IMR-90 (cell line): ENCODE measurements around the gene NOTCH2. TPM values are rescaled to one million over a fixed set of nuclear protein-coding genes. Genes with fewer than 3 reads are reported as not detected.

Source experiments
- ATAC-seq: fragments of 200-7000 bp; cut with Tn5 transposase; 2 replicates; pipeline ENCODE4 v1.9.1; 2020; ENCODE audit warnings: low read depth, mild to moderate bottlenecking, moderate library complexity
- BruUV-seq: library from RNA; stranded (reverse); fragments of 400-500 nt; replicated peaks from 2 replicates; lab custom pipeline; 2021; lab: Mats Ljungman, UMichigan
- CTCF ChIA-PET: fragments of 300-600 bp; formaldehyde crosslinking; extraction: SDS; loops from one replicate; lab custom pipeline; 2021; ENCODE audit warnings: antibody characterized with exemption; lab: Yijun Ruan, JAX
- POLR2A ChIA-PET: fragments of 300-600 bp; sonication (Branson Sonifier 250); formaldehyde crosslinking; loops from one replicate; lab custom pipeline; 2022; ENCODE audit warnings: antibody characterized with exemption; ENCODE audit not compliant: unreplicated experiment; lab: Charles Lee
- DNase-seq: peaks from one replicate; pipeline ENCODE4 v3.0.0; 2013
- H2AFZ ChIP-seq: replicated peaks from 2 replicates; pipeline ENCODE3; 2013; ENCODE audit warnings: low read length, mild to moderate bottlenecking; ENCODE audit not compliant: poor library complexity
- H2AK5ac ChIP-seq: 2 replicates; pipeline ENCODE4 v1.6.1; 2013; ENCODE audit warnings: low read depth, low read length, inconsistent platforms
- H2AK9ac ChIP-seq: replicated peaks from 2 replicates; pipeline ENCODE3; 2013; ENCODE audit warnings: mild to moderate bottlenecking, low read depth, low read length, moderate library complexity; ENCODE audit not compliant: poor library complexity
- H2BK120ac ChIP-seq: 2 replicates; pipeline ENCODE4 v1.6.1; 2013; ENCODE audit warnings: low read depth, low read length, inconsistent platforms
- H2BK15ac ChIP-seq: 3 replicates; pipeline ENCODE4 v1.6.1; 2013; ENCODE audit warnings: low read depth, low read length, inconsistent platforms
- H2BK20ac ChIP-seq: 2 replicates; pipeline ENCODE4 v1.6.1; 2013; ENCODE audit warnings: low read depth, mild to moderate bottlenecking, inconsistent platforms, low read length, moderate library complexity
- H2BK5ac ChIP-seq: 2 replicates; pipeline ENCODE4 v1.6.1; 2013; ENCODE audit warnings: mild to moderate bottlenecking, low read depth, low read length, inconsistent platforms; ENCODE audit not compliant: poor library complexity, severe bottlenecking
- H3K14ac ChIP-seq: replicated peaks from 2 replicates; pipeline ENCODE4 v1.6.1; 2013; ENCODE audit warnings: low read depth, low read length, inconsistent platforms
- H3K18ac ChIP-seq: 2 replicates; pipeline ENCODE4 v1.6.1; 2013; ENCODE audit warnings: low read depth, low read length, control low read depth
- H3K23ac ChIP-seq: 2 replicates; pipeline ENCODE4 v1.6.1; 2013; ENCODE audit warnings: low read depth, low read length, inconsistent platforms
- H3K27ac ChIP-seq: 2 replicates; pipeline ENCODE4 v1.5.1; 2013; ENCODE audit warnings: mild to moderate bottlenecking, control low read depth, low read length; ENCODE audit not compliant: insufficient read depth
- H3K27me3 ChIP-seq: 2 replicates; pipeline ENCODE4 v1.6.1; 2013; ENCODE audit warnings: low read length; ENCODE audit not compliant: control insufficient read depth, insufficient read depth
- H3K36me3 ChIP-seq: 2 replicates; pipeline ENCODE4 v1.6.1; 2013; ENCODE audit warnings: low read length, mixed read lengths; ENCODE audit not compliant: control insufficient read depth, insufficient read depth
- H3K4ac ChIP-seq: 2 replicates; pipeline ENCODE4 v1.6.1; 2013; ENCODE audit warnings: low read depth, low read length, inconsistent platforms
- H3K4me1 ChIP-seq: 2 replicates; pipeline ENCODE4 v1.6.1; 2013; ENCODE audit warnings: low read length, mixed read lengths; ENCODE audit not compliant: control insufficient read depth, insufficient read depth
- H3K4me2 ChIP-seq: 2 replicates; pipeline ENCODE4 v1.6.1; 2013; ENCODE audit warnings: low read depth, mild to moderate bottlenecking, control low read depth, low read length, moderate library complexity
- H3K4me3 ChIP-seq: 2 replicates; pipeline ENCODE4 v1.5.1; 2013; ENCODE audit warnings: low read depth, mild to moderate bottlenecking, control low read depth, low read length, moderate library complexity; ENCODE audit not compliant: insufficient read depth
- H3K56ac ChIP-seq: 2 replicates; pipeline ENCODE4 v1.6.1; 2013; ENCODE audit warnings: low read length, inconsistent platforms; ENCODE audit not compliant: insufficient read depth; ENCODE audit errors: extremely low read depth
- H3K79me1 ChIP-seq, 2 experiments: 2 replicates each; pipeline ENCODE4 v1.6.1; 2013; ENCODE audit warnings: low read length in 2 of 2, inconsistent platforms in 1 of 2, low read depth in 1 of 2
- H3K9ac ChIP-seq: 2 replicates; pipeline ENCODE4 v1.6.1; 2013; ENCODE audit warnings: low read depth, low read length, control low read depth
- H3K9me1 ChIP-seq: 2 replicates; pipeline ENCODE4 v1.6.1; 2013; ENCODE audit warnings: low read length, inconsistent platforms; ENCODE audit not compliant: insufficient read depth
- H3K9me3 ChIP-seq: 2 replicates; pipeline ENCODE4 v1.6.1; 2013; ENCODE audit warnings: low read length; ENCODE audit not compliant: control insufficient read depth, insufficient read depth
- H4K20me1 ChIP-seq: 2 replicates; pipeline ENCODE4 v1.6.1; 2013; ENCODE audit warnings: low read length, inconsistent platforms; ENCODE audit not compliant: insufficient read depth
- H4K5ac ChIP-seq: 2 replicates; pipeline ENCODE4 v1.6.1; 2013; ENCODE audit warnings: mild to moderate bottlenecking, low read depth, low read length, control low read depth
- H4K8ac ChIP-seq, 2 experiments: 2 replicates each; pipeline ENCODE4 v1.6.1; 2013; ENCODE audit warnings: low read depth in 2 of 2, low read length in 2 of 2, control low read depth in 1 of 2, inconsistent platforms in 1 of 2
- H4K91ac ChIP-seq: 2 replicates; pipeline ENCODE4 v1.6.1; 2013; ENCODE audit warnings: low read depth, low read length, inconsistent platforms; ENCODE audit not compliant: insufficient read depth
- ELK1 ChIP-seq: fragments of 150-350 bp; IDR thresholded peaks from 2 replicates; pipeline ENCODE4 v1.6.1; 2016; ENCODE audit warnings: low read depth, mild to moderate bottlenecking, low read length, moderate library complexity, borderline replicate concordance
- RCOR1 ChIP-seq: IDR thresholded peaks from 2 replicates; pipeline ENCODE4 v1.6.1; 2012; ENCODE audit warnings: mild to moderate bottlenecking, low read length, improper control_type of control experiment; ENCODE audit not compliant: insufficient replicate concordance
- WGBS, 2 experiments: methylation state at CpG; one replicate each; pipeline versions ENCODE4 v1.1.5 to v1.1.7; 2013; ENCODE audit warnings: missing lambda C conversion rate in 2 of 2; ENCODE audit not compliant: insufficient read length in 1 of 2; ENCODE audit errors: extremely low coverage in 2 of 2; 5-methylcytosine and 5-hydroxymethylcytosine counted together
- dilution Hi-C: fragments of 300-500 bp; cut with HindIII; formaldehyde crosslinking; loops from one replicate; pipeline ENCODE4 v1.14.3; 2018; ENCODE audit warnings: low sequenced_read_pairs; ENCODE audit not compliant: unreplicated experiment
- in situ Hi-C: fragments of 300-500 bp; cut with MboI; formaldehyde crosslinking; loops from 3 replicates; pipeline ENCODE4 v1.14.3; 2019; ENCODE audit warnings: low sequenced_read_pairs, inconsistent platforms, mixed read lengths
- intact Hi-C: fragments of 100-400 bp; cut with micrococcal nuclease; formaldehyde crosslinking; loops from 2 replicates; pipeline ENCODE4 v1.10.0; 2022
- polyA plus RNA-seq, 3 experiments: library from polyadenylated mRNA; depleted of rRNA; stranded (reverse); fragments of >200 nt; gene quantifications; 2 replicates each; pipeline ENCODE4 v1.2.3, GENCODE V29; 2012; ENCODE audit warnings: low replicate concordance in 1 of 3
- total RNA-seq: library from RNA; depleted of rRNA; stranded (reverse); fragments of >200 nt; gene quantifications from 2 replicates; pipeline ENCODE4 v1.2.3, GENCODE V29; 2012

Gene NOTCH2
- total and polyA plus RNA-seq, 2 of the 4 experiments (the other 2 are of a cell fraction) = 40.4 to 131 TPM

GRCh38 chr1:119893827-119894700, 175.4 kb downstream of the NOTCH2 start:
- no peaks in the 10 kb centered on the region for H3K79me1 ChIP-seq
- H2AFZ ChIP-seq = no peak overlapping the region
- H4K8ac ChIP-seq = no peak overlapping the region
- ATAC-seq (no peak), DNase-seq (no peak)
- in situ Hi-C loops = no loop called here
- H2BK20ac ChIP-seq = no peak overlapping the region
- H2AK9ac ChIP-seq = no peak overlapping the region
- no peak overlapping the region for H2AK5ac ChIP-seq
- ChIA-PET POLR2A (no interaction called here), CTCF (no interaction called here)
- WGBS, 2 experiments = 90% methylated on average over 3 of the region's 10 CpGs; no CpG with 5 or more reads in 1 of the 2 experiments
- no peak overlapping the region for H2BK120ac ChIP-seq
- no peak overlapping the region for H3K27ac ChIP-seq
- H2BK15ac ChIP-seq = no peak overlapping the region
- H3K23ac ChIP-seq = no peak overlapping the region
- TF ChIP-seq ELK1 (no peak), RCOR1 (no peak)
- H3K9ac ChIP-seq = no peak overlapping the region
- dilution Hi-C loops = no loop called here
- no peak overlapping the region for H4K91ac ChIP-seq
- H3K27me3 ChIP-seq = no peaks in the 10 kb centered on the region; the same call in none of the 2 replicates
- no peak overlapping the region for H2BK5ac ChIP-seq
- no peaks in the 10 kb centered on the region for H3K36me3 ChIP-seq
- H3K4me1 ChIP-seq = no peaks in the 10 kb centered on the region
- H4K5ac ChIP-seq = no peak overlapping the region
- H3K4me3 ChIP-seq = no peak overlapping the region
- intact Hi-C loops = no loop called here
- no peaks in the 10 kb centered on the region for H3K9me3 ChIP-seq
- H3K4me2 ChIP-seq = no peak overlapping the region
- no peaks in the 10 kb centered on the region for H3K9me1 ChIP-seq
- no peaks in the 10 kb centered on the region for H4K20me1 ChIP-seq
- no TSS peak for BruUV-seq
- no peak overlapping the region for H3K4ac ChIP-seq
- H3K56ac ChIP-seq = no peak overlapping the region
- H3K18ac ChIP-seq = no peak overlapping the region
- no peak overlapping the region for H3K14ac ChIP-seq
